T-helper 1 cell treated with Interleukin-12 subunit alpha and Interleukin-12 subunit beta and Interleukin-4 antibody, amounts not matched to agents 30 ng/mL and 1 ng/mL, for 36 hours (primary cell): ENCODE results near the gene INTS3. TPM values are rescaled to one million over a fixed set of nuclear protein-coding genes. Genes with fewer than 3 reads are reported as not detected.
"Not testable (repeated sequence)": the region's sequence is repeated elsewhere in the genome, so short reads cannot be mapped to it uniquely, and the experiment has no call there.

ENCODE experiments used
- intact Hi-C: fragments of 100-400 bp; cut with micrococcal nuclease; formaldehyde crosslinking; loops from one replicate; pipeline ENCODE4 v1.15.1; 2024
- total RNA-seq: library from RNA; stranded (reverse); gene quantifications from 2 replicates; pipeline ENCODE4 v1.2.3, GENCODE V29; 2022

The INTS3 gene
- total RNA-seq, 1 donor from 2014 or later = 60.6 TPM

DNA sequence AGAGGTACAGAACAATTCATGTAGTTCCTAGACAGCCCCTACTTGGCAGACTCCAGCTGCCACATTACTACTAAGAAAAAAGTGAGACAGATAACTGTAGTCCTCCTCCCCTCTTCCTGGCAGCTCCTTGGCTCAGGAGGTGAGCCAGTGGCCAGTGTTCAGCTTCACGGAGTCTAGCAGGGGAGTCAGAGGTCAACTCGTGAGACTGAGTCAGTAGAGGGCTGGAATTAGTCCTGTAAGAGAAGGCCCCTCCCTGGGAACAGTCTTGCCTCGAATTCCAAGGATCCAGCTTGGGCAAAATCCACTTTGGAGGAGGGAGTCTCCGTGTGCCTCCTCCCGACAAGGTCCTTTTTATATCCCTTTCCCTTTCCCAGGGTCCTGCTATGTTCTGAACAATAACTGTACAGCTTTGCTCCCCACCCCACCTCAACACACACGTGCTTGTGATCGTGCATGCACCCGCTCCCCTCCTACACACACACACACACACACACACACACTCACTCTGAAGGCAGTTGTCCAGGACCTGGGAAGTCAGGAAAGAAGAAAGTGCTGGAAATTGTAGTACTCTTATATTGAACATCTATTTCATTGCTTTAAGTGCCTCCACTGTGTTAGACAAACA lies 24.8 kb downstream of the INTS3 start:
- intact Hi-C loops = no loop called here

DNA sequence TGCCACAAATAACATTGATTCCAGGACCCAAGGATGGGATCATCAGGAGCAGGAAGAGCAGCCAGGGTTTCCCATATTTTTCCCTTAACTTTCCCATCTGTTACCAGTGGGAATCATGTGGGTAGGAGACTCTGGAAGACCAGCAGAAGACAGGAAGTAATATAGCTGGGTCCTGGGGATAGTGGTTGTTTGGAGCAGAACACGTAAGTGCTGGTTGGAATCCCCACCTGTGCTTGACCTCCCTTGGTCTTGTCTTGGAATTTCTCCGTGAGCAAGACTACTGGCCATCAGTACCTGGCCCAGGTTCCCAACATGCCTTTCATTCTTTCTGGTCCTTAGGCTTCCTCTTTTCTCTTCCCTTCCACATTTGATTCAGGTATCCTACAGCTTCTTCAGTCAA lies 26.4 kb downstream of the INTS3 start:
- intact Hi-C loops = no loop called here

DNA sequence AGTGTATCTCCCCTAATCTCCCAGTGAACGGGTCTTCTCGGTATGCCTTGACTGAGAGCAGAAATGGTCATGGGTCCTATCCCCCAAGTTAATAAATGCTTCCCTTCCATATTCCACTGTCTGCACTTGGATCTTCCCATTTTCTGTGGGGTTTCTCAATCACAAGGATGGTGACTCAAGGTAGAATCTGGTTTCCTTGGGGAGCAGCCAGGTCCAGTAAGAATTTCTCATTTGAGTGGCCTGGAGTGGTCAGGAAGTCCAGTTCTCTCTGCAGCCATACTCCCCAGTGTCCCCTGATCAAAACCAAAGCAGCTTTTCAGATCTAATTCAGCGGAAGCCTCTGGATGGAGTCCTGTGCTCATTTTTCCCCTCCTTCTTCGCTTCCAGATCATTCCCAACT lies 32.6 kb downstream of the INTS3 start:
- intact Hi-C loops = no loop called here

DNA sequence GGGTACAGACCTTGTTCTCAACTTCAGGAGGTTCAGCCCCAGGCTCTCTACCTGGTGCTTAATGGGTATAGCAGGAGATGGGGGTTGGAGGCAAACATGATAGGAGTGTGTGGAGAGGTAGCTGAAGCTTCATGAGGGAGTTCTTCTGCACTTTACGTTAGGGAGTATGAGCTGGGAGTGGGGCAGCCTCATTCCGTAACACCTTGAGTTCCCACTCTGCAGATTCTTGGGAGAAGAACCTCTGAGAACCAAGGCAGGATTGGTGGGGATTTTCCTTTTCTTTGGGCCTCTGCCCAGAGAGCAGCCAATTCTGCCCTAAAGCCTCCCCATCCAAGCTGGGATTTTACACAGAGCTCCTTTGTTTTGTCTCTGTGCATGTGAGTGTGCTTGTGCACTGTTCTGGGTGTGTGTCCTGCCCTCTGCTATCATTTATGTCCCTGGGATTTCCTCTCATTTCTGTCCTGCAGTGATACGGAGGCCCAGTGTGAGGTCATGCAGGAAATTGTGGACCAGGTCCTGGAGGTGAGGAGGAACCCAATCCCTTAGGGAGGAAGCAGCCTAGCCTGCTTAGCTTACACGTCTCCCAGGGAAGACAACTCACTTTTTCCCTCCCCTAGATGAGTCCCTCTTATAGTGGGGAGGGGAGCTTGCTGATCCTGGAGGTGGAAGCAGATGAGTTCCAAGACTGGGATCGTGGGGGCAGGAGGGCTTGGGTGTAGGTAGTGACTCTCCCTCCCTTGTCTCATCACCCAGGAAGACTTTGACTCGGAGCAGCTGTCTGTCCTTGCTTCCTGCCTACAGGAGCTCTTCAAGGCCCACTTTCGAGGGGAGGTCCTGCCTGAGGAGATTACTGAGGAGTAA lies 35.7 kb downstream of the INTS3 start:
- intact Hi-C loops = no loop called here

DNA sequence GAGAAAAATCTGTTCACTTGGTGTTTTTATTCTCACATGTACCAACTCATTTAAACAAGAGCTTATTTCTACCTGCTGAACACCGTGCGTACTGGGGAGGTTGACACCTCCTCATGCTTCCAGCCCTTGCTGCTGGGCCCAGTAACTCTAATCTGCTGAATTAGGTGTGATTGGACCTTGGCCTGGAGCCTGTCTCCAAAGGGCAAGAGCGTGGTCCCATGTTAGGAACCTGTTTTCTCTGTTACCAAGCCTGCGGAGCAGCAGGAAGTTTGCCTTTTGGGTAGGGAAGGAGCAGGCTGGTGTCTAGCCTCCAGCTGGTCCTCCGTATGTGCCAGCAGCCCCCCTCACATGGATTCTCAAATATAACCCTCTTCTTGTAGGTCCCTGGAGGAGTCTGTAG lies 36.5 kb downstream of the INTS3 start:
- intact Hi-C loops = no loop called here

DNA sequence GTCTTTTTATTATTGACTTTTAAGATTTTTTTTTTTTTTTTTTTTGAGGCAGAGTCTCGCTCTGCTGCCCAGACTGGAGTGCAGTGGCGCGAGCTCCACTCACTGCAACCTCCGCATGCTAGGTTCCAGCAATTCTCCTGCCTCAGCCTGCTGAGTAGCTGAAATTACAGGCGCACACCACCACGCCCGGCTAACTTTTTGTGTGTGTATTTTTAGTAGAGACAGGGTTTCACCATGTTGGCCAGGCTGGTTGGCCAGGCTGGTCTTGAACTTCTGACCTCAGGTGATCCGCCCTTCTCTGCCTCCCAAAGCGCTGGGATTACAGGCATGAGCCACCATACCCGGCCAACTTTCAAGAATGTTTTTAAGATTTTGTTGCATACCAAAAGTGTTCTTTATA lies 38.8 kb downstream of the INTS3 start:
- intact Hi-C loops = not testable (repeated sequence)

DNA sequence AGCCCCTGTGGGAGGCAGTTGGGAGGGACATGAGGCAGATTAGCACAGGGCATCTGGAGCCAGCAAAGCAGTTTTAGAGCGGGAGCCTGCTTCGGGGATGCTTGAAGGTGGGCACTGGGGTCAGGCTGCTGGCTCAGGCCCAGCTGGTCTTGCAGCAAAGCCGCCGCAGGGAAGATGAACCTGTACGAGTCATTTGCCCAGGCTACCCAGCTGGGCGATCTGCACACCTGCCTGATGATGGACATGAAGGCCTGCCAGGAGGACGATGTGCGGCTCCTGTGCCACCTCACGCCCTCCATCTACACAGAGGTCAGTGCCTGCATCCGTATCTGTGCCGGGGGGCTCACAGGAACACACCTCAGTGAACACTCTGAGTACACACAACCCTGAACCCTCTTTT lies 39.7 kb downstream of the INTS3 start:
- intact Hi-C loops = no loop called here

DNA sequence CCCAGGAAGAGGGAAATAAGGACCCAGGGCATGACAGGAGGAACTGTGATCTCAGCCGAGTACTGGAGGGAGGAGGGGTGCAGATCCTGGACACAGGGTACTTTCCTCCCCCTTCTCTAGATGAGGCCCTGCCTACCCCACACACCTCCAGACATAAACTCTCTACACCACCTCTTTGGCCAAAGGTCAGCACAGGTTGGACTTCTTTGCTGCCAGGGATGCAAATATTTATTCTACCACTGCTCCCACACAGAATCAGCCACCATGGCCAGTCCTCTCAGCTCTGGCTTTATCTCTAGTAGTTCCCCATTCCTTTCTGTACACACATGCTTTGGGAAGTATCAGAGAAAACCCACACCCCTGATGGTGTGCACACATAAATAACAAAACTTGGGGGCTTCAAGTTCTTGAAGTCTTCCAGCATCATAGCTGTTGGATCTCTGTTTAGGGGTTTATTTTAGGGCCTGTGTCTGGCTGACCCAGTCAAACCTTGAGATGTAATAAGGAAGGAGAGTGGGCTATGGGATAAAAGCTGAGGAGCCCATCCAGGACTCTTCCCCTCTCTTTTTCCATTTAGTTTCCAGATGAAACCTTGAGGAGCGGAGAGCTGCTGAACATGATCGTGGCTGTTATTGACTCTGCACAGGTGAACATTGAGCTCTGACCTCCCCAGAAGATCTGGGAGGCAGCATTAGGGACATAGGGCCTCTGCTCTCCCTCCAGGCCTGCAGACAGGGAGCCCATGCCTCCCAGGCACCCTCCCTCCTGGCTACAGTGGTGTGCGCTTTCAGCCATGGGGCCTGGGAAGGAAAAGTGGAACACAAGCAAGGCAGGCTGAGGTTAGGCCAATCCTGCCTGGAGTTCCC lies 40.7 kb downstream of the INTS3 start:
- intact Hi-C loops = no loop called here

DNA sequence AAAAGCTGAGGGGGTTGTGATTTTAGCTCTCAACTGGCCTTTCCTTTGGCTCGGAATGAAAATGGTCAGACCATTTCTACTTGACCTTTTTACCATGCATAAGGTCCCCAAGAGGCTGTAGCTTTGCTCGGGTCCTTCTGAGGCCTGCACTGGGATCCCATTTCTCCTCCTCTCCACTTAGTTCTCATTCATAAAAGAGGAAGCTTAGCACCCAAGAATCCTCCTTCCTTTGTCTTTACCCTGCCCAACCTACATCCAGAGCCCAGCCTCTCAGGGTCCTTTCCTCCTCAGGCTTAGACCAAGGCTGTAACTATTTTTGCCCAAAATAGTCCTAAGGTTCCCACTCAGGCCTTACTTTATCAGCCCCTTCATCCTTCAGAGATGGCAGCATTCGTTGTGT lies 41.4 kb downstream of the INTS3 start:
- intact Hi-C loops = no loop called here

DNA sequence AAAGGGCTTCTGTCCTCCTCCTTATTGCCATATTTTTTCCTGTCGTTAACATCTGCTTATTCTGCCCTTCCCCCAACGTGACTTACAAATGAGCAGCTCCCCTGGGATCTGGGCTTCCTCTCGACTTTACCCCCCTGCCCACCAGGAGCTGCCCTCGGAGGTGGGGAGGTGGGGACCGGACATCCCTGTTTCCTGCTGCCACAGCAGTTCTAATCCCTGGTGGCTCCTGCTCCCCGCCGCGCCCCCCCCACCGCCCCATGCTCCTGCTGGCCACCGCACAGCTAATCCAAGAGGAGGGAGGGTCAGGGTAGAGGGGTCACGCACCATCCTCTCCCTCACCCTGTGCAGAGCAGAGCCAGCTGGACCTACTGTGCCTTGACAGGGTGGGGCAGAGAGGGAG lies 42.9 kb downstream of the INTS3 start:
- intact Hi-C loops = no loop called here

DNA sequence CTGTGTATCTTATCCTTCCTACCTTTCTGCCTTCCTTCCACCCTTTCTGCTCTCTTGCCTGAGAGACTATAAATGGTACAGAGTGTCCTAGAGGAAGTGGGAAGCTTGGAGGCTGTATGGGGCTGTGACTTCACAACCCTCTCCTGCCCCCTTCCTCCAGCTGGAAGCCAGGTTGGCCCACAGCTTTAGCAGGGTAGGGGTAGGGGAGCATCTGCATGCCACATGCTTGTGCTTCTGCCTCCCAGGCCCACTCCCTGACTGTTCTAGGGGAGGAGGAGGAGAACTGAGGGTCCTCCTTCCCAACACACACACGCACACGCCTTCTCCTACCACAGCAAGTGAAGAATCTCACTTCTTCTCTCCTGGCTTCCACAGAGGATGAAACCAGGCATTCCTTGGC lies 43.4 kb downstream of the INTS3 start:
- intact Hi-C loops = no loop called here

DNA sequence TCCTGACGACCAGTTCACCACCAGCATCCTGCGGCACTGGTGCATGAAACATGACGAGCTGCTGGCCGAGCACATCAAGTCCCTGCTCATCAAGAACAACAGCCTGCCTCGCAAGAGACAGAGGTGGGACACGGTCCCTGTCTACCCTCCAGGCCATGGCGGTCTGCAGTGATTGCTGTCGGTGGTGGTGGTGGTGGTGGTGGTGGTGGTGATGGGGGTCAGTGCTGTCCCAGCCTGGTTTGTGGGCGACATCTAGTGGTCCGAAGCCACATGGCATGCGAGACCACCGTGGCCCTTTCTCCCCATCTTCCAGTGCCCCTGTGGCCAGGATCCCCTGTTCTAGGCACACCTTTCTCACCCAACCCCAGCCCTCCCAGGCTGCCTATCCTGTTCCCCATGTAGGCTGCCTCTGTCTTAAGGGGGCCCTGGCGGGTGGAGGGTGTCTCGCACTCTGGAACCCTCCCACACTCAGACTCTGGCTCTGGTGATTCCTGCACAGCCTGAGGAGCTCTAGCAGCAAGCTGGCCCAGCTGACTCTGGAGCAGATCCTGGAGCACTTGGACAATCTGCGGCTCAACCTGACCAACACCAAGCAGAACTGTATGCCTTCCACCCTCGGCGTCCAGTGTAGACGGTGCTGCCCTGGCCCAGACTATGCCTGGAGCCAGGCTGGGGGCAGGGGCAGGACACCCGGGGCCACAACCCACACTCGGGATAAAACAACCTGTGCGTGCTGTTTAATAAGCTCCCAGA lies 44.2 kb downstream of the INTS3 start:
- intact Hi-C loops = no loop called here

DNA sequence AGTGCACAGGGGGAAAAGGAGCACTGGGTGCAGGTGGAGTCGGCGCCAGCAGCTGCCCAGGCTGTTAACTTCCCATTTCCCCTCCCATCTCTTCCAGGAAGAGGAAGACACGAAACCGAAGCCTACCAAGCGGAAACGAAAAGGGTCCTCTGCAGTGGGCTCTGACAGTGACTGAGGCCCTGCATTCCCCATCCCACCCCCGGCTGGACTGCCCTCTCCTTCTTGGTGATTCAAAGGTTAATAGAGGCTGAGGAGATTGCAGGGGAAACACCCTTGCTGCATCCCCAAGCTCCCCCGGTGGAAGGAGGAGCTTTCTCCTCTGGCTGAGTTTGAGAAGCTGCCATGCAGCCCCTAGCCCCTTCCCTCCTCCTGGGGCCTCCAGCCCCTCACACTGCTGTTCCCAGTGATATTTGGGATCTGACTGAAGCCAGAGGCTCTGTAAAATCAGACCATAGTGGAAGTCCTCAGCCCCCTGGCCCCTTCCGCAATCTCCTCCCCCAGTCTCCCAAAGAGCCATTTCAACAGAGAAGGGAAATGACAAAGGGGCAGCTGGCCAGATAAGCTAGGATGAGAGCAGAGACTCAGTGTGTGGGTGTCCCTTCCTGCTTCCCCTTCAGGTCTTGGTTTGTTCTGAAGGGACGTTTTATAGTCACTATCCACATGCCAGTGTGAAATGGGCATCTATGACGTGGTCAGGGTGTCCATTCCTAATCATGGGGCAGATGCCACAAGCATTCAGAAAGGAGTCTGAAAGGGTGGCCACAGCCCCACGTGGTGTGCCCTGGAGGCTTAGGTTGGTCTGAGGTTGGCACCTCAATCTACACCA lies 45.5 kb downstream of the INTS3 start:
- intact Hi-C loops = no loop called here

DNA sequence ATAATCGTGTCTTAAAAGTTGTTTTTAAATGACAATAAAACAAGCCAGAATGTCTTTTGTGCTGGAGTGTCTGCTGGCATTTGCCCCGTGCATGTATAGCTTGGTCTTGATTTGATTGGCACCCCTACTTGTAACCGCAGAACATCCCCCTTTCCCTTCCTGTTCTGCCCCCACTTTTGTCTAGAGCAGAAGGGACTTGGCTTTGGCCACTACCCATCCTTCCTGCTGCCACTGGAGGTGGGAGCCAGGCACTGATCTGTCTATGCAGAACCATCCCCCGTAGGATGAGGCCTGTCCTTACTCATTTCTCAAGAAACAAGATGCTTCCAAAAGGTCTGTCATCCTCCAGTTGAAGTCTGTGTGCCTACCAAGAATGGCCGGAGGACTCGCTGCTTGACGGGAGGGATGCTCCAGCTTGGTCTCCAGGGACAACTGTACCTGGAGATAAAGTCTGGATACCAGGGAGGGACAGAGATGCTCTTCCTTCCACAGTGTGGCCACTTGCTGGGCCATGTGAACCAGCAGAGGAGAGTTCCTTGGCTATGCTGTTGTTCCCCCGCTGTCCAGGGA lies 46.3 kb downstream of the INTS3 start:
- intact Hi-C loops = no loop called here

DNA sequence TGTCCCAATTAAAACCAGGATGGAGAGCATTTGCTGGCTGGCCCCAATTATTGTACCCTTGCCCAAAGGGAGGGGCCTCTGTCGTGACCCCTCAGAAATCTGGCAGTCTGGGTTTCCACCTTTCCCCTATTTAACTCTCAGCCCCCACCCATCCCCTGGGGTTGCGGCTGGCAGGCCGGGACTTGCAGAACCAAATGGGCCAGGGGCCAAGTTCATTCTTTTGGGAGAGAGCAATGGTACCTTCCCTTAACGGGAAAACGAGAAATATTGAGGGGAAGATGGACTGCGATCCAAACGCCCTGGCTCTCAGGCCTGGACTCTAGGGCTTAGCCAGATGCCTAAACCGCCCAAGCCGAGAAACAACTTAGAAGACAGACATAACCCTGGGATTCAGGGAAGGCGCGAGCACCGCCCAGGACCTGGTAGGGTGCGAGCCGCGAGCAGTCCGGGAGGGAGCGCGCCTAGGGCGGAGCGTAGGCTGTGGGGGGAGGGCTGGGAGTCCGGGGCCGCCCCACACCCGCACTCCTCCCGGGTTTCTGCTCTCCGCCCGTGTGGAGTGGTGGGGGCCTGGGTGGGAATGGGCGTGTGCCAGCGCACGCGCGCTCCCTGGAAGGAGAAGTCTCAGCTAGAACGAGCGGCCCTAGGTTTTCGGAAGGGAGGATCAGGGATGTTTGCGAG lies 47.1 kb downstream of the INTS3 start, which contains the start of gene SLC27A3:
SLC27A3 (plus strand) TSS at position 628 of the 678 bp plus-strand sequence. CDS start 91 bp downstream, outside the sequence.
- intact Hi-C loops = loop anchor here (1.0 kb wide), 2 partner anchors 8 to 48 kb away; no protein-coding TSS in a partner anchor

DNA sequence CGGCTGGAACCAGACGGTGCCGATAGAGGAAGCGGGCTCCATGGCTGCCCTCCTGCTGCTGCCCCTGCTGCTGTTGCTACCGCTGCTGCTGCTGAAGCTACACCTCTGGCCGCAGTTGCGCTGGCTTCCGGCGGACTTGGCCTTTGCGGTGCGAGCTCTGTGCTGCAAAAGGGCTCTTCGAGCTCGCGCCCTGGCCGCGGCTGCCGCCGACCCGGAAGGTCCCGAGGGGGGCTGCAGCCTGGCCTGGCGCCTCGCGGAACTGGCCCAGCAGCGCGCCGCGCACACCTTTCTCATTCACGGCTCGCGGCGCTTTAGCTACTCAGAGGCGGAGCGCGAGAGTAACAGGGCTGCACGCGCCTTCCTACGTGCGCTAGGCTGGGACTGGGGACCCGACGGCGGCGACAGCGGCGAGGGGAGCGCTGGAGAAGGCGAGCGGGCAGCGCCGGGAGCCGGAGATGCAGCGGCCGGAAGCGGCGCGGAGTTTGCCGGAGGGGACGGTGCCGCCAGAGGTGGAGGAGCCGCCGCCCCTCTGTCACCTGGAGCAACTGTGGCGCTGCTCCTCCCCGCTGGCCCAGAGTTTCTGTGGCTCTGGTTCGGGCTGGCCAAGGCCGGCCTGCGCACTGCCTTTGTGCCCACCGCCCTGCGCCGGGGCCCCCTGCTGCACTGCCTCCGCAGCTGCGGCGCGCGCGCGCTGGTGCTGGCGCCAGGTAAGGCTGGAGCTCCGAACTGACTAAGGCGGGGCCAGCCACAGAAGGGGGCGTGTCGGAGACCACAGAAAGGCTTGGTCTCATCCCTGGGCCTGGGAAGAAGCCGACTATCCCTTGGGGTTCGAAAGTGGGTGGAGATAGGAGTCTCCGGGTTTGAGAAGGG lies 47.8 kb downstream of the INTS3 start:
- intact Hi-C loops = loop anchor here (1.0 to 2.0 kb wide), 3 partner anchors 8 to 48 kb away; no protein-coding TSS in a partner anchor

DNA sequence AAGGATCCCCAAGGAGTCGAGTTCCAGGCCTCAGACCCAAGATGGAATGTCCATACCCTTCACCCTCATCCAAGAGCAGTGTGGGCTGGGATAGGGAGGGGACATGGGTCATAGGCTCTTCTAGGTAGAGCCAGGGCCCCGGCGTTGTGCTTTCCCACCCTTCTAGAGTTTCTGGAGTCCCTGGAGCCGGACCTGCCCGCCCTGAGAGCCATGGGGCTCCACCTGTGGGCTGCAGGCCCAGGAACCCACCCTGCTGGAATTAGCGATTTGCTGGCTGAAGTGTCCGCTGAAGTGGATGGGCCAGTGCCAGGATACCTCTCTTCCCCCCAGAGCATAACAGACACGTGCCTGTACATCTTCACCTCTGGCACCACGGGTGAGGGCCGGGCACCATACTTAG lies 48.5 kb downstream of the INTS3 start:
- intact Hi-C loops = loop anchor here (2.0 kb wide), 1 partner anchor 28 kb away; no protein-coding TSS in a partner anchor

DNA sequence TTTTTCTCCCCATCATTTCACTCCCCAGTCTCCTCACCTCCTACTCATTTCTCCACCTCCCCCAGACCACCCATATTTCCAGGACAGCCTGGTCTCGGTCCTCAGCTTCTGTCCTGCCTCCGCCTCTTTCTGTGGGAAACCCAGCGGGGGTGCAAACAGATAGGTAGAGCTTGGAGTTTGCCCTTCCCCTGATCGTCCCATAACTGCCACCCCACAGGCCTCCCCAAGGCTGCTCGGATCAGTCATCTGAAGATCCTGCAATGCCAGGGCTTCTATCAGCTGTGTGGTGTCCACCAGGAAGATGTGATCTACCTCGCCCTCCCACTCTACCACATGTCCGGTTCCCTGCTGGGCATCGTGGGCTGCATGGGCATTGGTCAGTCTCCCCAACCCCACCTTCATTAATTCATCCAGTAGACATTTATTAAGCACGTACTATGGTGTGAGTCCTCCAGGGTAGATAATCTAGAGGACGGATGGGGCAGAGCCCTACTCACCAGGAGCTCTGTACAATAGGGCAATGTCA lies 49.1 kb downstream of the INTS3 start:
- intact Hi-C loops = loop anchor here (2.0 kb wide), 1 partner anchor 28 kb away; no protein-coding TSS in a partner anchor
